Esophagus squamous epithelium (tissue), 5 donors: Measurements from ENCODE around the gene RTEL1. TPM values are rescaled to one million over a fixed set of nuclear protein-coding genes. Genes with fewer than 3 reads are reported as not detected.

ENCODE experiments used
- DNase-seq: peaks from one replicate; lab custom pipeline; 2025; lab: John Stamatoyannopoulos, UW
- H3K27ac ChIP-seq, 4 donors: fragments of 200-600 bp; sonication (generic); one replicate each; pipeline ENCODE4 v1.5.1; 2016 to 2019; ENCODE audit warnings: mild to moderate bottlenecking in 1 of 4
- H3K27me3 ChIP-seq, 4 donors: fragments of 200-600 bp; sonication (generic); 1 replicate in 3 of 4; 2 replicates in 1 of 4; pipeline versions ENCODE4 v1.5.1 to v1.6.0; 2017 to 2021; ENCODE audit warnings: antibody characterized with exemption in 1 of 4
- H3K36me3 ChIP-seq, 3 donors: fragments of 200-600 bp; sonication (generic); one replicate each; pipeline ENCODE4 v1.5.1; 2016 to 2019
- H3K4me1 ChIP-seq, 3 donors: fragments of 200-600 bp; sonication (generic); one replicate each; pipeline ENCODE4 v1.5.1; 2017 to 2019
- H3K4me3 ChIP-seq, 4 donors: fragments of 200-600 bp; sonication (generic); 1 replicate in 3 of 4; 2 replicates in 1 of 4; pipeline ENCODE4 v1.5.1; 2016 to 2019; ENCODE audit warnings: mild to moderate bottlenecking in 2 of 4, moderate library complexity in 1 of 4
- H3K9me3 ChIP-seq, 3 donors: fragments of 200-600 bp; sonication (generic); one replicate each; pipeline ENCODE4 v1.5.1; 2016 to 2019
- POLR2A ChIP-seq, 4 donors: fragments of 450-650 bp; IDR thresholded peaks; one replicate each; pipeline ENCODE4 v1.6.1; 2017; ENCODE audit warnings: antibody characterized with exemption in 4 of 4, mild to moderate bottlenecking in 4 of 4, moderate library complexity in 3 of 4
- WGBS, 2 donors: methylation state at CpG; one replicate each; pipeline ENCODE4 v1.1.5; 2018; 5-methylcytosine and 5-hydroxymethylcytosine counted together
- intact Hi-C: fragments of 100-400 bp; cut with DNase I; formaldehyde crosslinking; loops from one replicate; pipeline ENCODE4 v1.15.0; 2022
- total RNA-seq, 4 donors: library from RNA; depleted of rRNA; stranded (reverse); fragments of >200 nt; gene quantifications; one replicate each; pipeline ENCODE4 v1.1.0, GENCODE V29; 2016
- TF ChIP-seq, protein P1 (sequence below), 6 experiments: fragments of 450-650 bp in 4 of 6; fragments of 200-600 bp in 2 of 6; sonication (generic) in 2 of 6; IDR thresholded peaks; one replicate each; pipeline ENCODE4 v1.5.1; 2016 to 2019; ENCODE audit warnings: antibody characterized with exemption in 6 of 6, mild to moderate bottlenecking in 4 of 6, moderate library complexity in 4 of 6
- donor health status: DM: yes; HTN: yes; CAD: no.

RTEL1 gene
- total RNA-seq, 4 donors from 2014 or later, result 6.4 to 22.7 (median 12.8) TPM

DNA sequence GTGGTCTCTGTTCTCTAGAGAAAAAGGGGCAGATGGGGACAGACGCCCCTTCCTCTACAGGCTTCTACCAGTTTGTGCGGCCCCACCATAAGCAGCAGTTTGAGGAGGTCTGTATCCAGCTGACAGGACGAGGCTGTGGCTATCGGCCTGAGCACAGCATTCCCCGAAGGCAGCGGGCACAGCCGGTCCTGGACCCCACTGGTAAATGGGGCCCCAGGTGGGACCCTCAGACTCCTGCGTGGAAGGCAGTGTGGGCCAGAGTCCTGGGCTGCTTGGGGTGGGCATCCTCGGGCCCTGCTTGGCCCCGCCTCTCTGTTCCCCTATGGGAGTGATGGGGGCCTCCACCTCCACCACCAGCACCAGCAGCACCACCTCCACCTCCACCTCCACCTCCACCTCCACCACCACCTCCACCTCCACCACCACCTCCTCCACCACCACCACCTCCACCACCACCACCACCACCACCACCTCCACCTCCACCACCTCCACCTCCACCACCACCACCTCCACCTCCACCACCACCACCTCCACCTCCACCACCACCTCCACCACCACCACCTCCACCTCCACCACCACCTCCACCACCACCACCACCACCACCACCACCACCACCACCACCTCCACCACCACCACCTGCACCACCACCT lies 35.1 kb downstream of the RTEL1 start:
- 90 to 100% methylated on average over 2 of the region's 10 CpGs for WGBS, 2 donors
- Histone ChIP-seq H3K27me3 (no peaks in the 10 kb centered on the region), H3K36me3 (peaks cover 0 to 7% (median 0%) of the 10 kb centered on the region in 3 donors), H3K27ac (peak overlapping the region in 1 of 4 donors; percentile 61), H3K4me3 (no peak overlapping the region), H3K9me3 (no peaks in the 10 kb centered on the region), H3K4me1 (peaks cover 28 to 88% (median 67%) of the 10 kb centered on the region in 3 donors)
- no peak for TF ChIP-seq POLR2A (IDR thresholded peaks at IDR 0.05)
- TF ChIP-seq, protein P1, sequence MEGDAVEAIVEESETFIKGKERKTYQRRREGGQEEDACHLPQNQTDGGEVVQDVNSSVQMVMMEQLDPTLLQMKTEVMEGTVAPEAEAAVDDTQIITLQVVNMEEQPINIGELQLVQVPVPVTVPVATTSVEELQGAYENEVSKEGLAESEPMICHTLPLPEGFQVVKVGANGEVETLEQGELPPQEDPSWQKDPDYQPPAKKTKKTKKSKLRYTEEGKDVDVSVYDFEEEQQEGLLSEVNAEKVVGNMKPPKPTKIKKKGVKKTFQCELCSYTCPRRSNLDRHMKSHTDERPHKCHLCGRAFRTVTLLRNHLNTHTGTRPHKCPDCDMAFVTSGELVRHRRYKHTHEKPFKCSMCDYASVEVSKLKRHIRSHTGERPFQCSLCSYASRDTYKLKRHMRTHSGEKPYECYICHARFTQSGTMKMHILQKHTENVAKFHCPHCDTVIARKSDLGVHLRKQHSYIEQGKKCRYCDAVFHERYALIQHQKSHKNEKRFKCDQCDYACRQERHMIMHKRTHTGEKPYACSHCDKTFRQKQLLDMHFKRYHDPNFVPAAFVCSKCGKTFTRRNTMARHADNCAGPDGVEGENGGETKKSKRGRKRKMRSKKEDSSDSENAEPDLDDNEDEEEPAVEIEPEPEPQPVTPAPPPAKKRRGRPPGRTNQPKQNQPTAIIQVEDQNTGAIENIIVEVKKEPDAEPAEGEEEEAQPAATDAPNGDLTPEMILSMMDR (IDR thresholded peaks at IDR 0.05), result no peak
- intact Hi-C loops, result no loop called here
- DNase-seq, result no peak

DNA sequence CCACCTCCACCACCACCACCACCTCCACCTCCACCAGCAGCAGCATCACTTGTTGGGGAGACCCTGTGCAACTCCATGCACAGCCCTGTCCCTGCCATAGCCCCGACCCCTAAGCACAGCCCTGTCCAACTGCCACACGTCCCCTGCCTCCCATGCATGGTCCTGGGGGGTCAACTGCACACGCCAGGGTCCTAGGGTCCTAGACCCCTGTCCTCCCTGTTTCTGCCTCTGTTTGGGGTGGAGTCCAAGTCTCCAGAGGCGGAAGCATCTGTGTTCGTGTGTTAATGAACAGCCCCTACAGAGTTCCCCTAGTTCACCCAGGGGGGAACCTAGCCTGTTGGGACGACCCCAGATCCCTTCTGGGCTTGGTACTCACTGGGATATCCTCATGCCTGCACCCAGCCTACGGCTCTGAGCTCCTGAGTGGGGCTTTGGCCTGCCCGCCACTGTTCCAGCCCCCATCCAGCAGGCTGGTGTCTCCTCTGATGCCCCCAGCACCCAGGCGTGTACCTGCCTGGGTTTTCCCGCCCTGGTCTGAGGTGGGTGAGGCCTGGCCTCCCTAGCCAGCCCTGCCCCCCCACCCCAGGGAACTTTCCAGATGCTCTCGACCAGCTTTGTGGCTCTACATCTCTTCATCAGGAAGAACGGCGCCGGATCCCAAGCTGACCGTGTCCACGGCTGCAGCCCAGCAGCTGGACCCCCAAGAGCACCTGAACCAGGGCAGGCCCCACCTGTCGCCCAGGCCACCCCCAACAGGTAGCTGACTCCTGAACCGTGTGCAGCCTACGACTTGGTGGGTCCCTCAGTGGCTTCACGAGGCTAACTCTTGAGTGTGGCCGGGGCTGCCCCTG lies 35.8 kb downstream of the RTEL1 start:
- TF ChIP-seq, protein P1 (IDR thresholded peaks at IDR 0.05), result no peak
- no peak for TF ChIP-seq POLR2A (IDR thresholded peaks at IDR 0.05)
- Histone ChIP-seq H3K4me1 (peaks cover 31 to 88% (median 69%) of the 10 kb centered on the region in 3 donors), H3K4me3 (no peak overlapping the region), H3K27me3 (no peaks in the 10 kb centered on the region), H3K27ac (no peak overlapping the region), H3K36me3 (peaks cover 0 to 7% (median 0%) of the 10 kb centered on the region in 3 donors), H3K9me3 (no peaks in the 10 kb centered on the region)
- 94 to 100% methylated on average over 3 to 7 of the region's 21 CpGs for WGBS, 2 donors
- intact Hi-C loops, result no loop called here
- no peak for DNase-seq

DNA sequence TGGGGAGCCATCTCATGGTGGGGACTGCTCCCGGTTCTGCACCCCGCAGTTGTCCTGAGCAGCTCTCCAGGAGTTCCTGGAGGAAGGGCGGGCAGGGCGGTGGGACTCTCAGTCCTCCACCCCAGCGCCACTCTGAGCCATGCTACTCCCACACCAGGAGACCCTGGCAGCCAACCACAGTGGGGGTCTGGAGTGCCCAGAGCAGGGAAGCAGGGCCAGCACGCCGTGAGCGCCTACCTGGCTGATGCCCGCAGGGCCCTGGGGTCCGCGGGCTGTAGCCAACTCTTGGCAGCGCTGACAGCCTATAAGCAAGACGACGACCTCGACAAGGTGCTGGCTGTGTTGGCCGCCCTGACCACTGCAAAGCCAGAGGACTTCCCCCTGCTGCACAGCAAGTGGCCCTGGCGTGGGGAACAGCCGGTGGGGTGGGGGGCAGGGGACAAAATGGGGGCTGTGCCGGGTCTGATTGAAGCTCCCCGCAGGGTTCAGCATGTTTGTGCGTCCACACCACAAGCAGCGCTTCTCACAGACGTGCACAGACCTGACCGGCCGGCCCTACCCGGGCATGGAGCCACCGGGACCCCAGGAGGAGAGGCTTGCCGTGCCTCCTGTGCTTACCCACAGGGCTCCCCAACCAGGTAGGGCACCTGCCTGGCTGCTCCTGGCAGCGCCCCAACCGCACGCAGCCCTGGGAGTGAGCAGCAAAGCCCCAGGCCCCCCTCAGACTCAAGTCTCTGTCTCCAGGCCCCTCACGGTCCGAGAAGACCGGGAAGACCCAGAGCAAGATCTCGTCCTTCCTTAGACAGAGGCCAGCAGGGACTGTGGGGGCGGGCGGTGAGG lies 36.7 kb downstream of the RTEL1 start:
- no peak overlapping the region for H3K4me3 ChIP-seq
- 46% methylated on average over 11 of the region's 37 CpGs; no CpG with 5 or more reads in 1 of the 2 donors for WGBS, 2 donors
- intact Hi-C loops, result no loop called here
- peaks cover 37 to 88% (median 76%) of the 10 kb centered on the region in 3 donors for H3K4me1 ChIP-seq
- peaks cover 0 to 7% (median 0%) of the 10 kb centered on the region in 3 donors for H3K36me3 ChIP-seq
- no peaks in the 10 kb centered on the region for H3K27me3 ChIP-seq
- peak overlapping the region in 1 of 4 donors; percentile 49 for H3K27ac ChIP-seq
- no peak for TF ChIP-seq POLR2A (IDR thresholded peaks at IDR 0.05)
- TF ChIP-seq, protein P1 (IDR thresholded peaks at IDR 0.05), result no peak
- no peaks in the 10 kb centered on the region for H3K9me3 ChIP-seq
- no peak for DNase-seq

DNA sequence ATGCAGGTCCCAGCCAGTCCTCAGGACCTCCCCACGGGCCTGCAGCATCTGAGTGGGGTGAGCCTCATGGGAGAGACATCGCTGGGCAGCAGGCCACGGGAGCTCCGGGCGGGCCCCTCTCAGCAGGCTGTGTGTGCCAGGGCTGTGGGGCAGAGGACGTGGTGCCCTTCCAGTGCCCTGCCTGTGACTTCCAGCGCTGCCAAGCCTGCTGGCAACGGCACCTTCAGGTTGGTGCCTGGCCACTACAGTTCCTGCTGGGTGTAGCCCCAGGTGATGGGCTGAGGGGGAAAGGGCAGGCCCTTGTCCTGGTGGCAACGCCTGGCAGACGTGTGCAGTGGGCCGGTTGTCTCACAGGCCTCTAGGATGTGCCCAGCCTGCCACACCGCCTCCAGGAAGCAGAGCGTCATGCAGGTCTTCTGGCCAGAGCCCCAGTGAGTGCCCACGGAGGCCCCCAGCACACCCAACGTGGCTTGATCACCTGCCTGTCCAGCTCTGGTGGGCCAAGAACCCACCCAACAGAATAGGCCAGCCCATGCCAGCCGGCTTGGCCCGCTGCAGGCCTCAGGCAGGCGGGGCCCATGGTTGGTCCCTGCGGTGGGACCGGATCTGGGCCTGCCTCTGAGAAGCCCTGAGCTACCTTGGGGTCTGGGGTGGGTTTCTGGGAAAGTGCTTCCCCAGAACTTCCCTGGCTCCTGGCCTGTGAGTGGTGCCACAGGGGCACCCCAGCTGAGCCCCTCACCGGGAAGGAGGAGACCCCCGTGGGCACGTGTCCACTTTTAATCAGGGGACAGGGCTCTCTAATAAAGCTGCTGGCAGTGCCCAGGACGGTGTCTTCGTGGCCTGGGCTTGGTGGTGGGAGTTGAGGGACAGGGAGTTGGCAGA lies 37.6 kb downstream of the RTEL1 start:
- intact Hi-C loops, result no loop called here
- Histone ChIP-seq H3K36me3 (peaks cover 0 to 11% (median 0%) of the 10 kb centered on the region in 3 donors), H3K27ac (peak overlapping the region in 3 of 4 donors; percentile 38 to 63 (median 49)), H3K9me3 (no peaks in the 10 kb centered on the region), H3K27me3 (no peaks in the 10 kb centered on the region), H3K4me3 (no peak overlapping the region), H3K4me1 (peaks cover 36 to 83% (median 78%) of the 10 kb centered on the region in 3 donors)
- WGBS, 2 donors, result 0% methylated on average over 1 of the region's 25 CpGs; no CpG with 5 or more reads in 1 of the 2 donors
- DNase-seq, result no peak
- TF ChIP-seq, protein P1 (IDR thresholded peaks at IDR 0.05), result no peak
- no peak for TF ChIP-seq POLR2A (IDR thresholded peaks at IDR 0.05)
